ENCODE measurements around the gene GLYAT.
"Not testable (repeated sequence)": the region's sequence is repeated elsewhere in the genome, so short reads cannot be mapped to it uniquely, and the experiment has no call there.

Gene GLYAT

DNA sequence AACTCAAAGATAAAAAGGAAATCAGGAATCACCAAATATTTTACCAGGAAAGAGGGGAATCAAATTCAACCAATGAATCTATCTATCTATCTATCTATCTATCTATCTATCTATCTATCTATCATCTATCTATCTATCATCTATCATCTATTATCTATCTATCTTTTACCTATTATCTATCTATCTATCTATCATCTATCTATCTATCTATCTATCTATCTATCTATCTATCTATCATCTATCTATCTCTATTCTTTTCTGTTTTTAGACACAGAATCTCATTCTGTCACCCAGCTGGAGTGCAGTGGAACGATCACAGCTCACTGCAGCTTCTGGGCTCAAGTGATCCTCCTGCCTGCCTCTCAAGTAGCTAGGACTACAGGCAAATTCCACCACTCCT, 54.2 kb downstream of the GLYAT start:
- not testable (repeated sequence) for DNase-seq (ENCODE audit: low read depth in 3 of 3)

DNA sequence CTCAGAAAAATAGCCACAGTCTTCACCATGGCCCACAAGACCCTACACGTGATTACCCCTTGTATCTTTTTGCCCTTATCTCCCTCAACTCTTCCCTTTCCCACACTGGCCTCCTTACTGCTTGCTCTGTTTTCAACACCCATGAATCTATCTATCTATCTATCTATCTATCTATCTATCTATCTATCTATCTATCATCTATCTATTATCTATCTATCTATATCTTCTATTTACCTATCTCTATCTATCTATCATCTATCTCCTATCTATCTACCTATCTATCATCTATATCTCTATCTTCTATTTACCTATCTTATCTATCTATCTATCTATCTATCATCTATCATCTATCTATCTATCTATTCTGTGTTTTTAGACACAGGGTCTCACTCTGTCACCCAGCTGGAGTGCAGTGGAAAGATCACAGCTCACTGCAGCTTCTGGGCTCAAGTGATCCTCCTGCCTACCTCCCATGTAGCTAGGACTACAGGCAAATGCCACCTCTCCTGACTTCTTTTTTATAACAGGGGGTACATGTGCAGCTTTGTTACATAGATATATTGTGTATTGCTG, 55.1 kb downstream of the GLYAT start:
- no peak for DNase-seq (ENCODE audit: low read depth in 3 of 3)

DNA sequence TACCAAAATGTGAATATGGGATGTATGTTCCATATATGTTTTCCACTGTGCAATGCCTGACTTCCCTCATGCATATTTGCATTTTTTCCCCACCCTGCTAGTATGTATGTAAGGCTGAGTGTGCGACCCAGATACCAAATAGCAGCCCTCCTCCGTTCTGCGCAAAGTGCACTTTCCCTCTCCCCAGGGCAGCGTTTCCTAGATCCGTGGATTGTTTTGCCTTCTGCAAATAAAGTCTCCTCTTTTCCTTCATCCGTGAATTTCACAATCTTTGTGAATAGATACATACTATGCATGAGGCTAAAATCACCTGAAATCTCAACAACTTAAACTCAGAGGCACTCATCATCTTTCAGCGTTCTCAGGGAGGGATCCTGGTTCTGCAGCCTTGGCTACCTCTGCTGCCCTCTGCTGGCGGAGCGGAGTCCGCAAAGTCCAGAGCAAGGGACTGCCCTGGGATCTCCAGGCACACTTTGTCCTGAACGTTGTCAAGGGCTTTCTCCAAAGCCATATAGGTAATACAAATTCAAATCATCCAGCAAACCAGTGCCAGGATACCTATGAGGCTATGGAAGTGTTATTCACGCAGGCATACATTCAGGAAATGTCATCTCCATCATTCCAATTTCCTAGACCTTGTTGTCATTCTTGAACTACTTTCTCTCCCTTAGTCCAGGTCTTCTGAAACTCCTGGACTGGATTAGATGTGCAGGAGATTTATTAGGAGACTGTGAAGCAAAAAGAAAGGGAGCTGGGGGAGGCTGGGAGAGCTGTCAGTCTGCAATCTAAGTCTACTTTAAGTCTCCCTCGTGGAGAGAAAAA, 56.2 kb downstream of the GLYAT start:
- peak; percentile 58 to 78 (median 63) for DNase-seq (ENCODE audit: low read depth in 3 of 3)

DNA sequence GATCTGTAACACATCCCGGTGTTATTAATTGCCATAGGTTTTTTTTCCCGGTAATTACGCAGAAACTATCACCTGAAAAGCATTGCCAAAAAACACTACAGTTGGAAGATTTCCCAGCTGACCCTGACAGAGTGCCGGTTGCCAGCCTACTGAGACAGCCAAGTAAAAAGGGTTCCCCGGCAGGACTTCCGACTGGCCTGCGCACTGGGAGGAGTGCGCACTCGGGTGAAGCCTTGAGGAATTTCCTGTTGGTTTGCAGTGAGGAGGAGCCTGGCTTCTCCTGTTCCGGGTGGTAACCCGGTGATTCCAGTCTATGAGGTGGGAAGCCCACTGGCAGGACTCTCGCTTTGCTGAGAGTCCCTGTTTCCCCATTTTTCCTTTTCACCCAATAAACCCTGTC, 57.1 kb downstream of the GLYAT start:
- DNase-seq (ENCODE audit: low read depth in 3 of 3) = no peak

DNA sequence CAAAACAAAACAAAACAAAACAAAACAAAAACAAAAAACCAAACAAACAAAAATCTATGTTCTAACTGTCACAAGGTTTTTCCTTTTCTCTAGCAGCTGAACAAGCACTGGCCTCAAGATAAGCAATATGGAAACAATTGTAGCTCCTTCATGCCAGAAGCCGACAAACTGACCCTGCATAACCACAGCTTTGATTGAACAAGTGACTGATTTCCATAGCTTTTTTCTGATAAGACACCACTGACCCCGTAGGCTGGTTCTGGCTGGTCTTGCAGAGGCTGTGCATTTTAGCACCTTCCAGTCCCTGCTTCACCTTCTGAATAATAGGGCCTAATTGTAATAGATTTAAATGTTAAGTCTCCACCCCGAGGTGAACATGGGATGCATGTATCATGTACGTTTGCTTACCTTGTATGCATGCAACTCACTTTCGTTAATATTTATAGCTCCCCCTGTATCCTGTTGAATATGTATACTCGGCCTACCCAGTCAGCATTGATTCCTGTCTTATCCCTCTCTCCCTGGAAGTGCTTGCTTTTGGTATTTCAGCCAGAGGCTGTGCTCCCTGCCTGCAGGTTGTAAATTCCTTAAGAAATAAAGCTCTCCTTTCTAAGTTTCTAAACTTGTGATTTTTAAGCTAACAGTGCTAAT, 59.6 kb downstream of the GLYAT start:
- no peak for DNase-seq (ENCODE audit: low read depth in 3 of 3)

DNA sequence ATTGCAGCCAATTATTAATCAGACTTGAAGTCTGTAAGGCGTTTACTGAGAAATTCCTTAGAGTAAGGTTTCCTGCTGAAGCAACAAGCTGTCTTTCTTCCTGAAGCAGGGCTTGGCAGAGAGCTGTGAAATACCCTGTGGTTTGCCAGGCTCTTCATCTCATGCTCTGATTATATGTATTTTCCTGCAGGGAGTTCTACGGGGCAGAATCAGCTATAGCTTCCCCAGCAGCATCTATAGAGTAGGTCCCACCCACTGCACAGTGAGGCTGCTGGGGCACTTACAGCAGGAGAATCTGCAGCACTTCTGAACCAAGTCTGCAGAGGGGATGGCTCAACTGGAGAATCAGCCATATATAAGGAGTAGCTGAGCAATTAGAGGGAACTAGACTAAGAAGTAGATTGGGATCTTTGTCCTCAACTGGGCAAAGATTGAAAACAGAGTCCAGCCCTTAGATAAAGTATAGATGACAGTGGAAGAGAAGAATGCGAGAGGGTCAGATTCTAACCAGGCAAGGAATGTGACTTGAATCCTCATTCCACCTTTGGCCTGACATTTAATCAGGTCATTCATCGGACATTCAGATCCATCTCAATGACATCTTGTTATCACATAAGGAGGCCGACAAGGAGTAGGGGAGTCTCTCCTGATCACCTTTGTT, 71.7 kb downstream of the GLYAT start:
- DNase-seq (ENCODE audit: low read depth in 3 of 3) = no peak

DNA sequence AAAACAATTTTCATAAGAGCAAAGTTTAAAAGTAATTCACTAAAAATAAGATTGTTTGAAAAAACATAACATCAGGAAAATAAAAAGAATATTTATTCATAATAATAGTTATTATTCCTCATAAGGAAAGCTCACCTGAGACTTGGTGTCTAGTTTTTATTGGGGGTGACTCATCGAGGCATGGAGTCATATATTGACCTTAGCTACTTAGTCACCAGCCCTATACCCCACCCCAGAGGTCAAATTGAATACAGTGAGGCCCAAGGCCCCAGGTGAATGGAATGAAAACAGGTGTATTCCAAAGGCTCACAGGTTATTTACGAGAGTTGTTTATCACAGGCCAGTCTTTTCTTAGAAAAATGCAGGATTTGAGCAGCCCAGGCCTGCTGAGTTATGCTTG, 72.3 kb downstream of the GLYAT start:
- DNase-seq (ENCODE audit: low read depth in 3 of 3) = no peak
